SK-N-MC (cell line): ENCODE data around the gene FAM3C.

ENCODE experiments used
- EZH2 ChIP-seq: fragments of 200-600 bp; sonication (generic); IDR thresholded peaks from one replicate; pipeline ENCODE4 v1.6.1; 2017; ENCODE audit warnings: antibody characterized with exemption
- POLR2AphosphoS5 ChIP-seq: IDR thresholded peaks from 2 replicates; pipeline ENCODE4 v1.6.1; 2012; ENCODE audit warnings: mild to moderate bottlenecking, low read depth, low read length, borderline replicate concordance

DNA sequence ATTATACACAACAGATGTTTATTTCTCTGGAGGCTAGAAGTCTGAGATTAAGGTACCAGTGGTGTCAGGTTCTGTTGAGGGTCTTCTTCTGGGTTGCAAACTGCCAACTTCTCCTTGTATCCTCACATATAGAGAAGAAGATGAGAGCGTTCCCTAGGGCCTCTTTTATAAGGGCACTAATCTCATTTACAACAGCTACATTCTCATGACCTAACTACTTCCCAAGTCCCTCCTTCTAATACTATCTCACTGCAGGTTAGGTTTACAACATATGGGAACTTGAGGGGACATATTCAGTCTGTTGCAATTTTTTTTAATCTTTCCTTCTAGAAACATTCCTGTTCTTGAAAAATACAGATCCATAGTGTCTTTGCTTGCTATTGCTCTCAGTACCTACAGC, 18.3 kb upstream of the FAM3C start:
- TF ChIP-seq POLR2AphosphoS5 (no peak), EZH2 (no peak)
